ENCODE data around the gene CASD1. TPM values are rescaled to one million over a fixed set of nuclear protein-coding genes. Genes with fewer than 3 reads are reported as not detected.
A peak's percentile ranks its signal among the peaks of the same experiment; 100 is the strongest.

The CASD1 gene
- total RNA-seq: 63.0 and 70.1 TPM in 2 replicates
- 12.3 TPM for polyA plus RNA-seq (2012)

- peak; percentile 79 for DNase-seq (ENCODE audit: low read depth)
Measured at GRCh38 chr7:94509264-94509886, at the start of gene CASD1. Gene CASD1 (plus strand): TSS chr7:94509809. CDS start chr7:94510085, 276 bp downstream.

GRCh38 chr7:94466516-94466915, 43.1 kb upstream of the CASD1 start:
- no peak for DNase-seq (ENCODE audit: low read depth)

- no peak for DNase-seq (ENCODE audit: low read depth)
Measured at GRCh38 chr7:94471604-94472003, 38.0 kb upstream of the CASD1 start.

GRCh38 chr7:94472608-94473007, 37.0 kb upstream of the CASD1 start:
- no peak for DNase-seq (ENCODE audit: low read depth)

- DNase-seq (ENCODE audit: low read depth): no peak
Measured at GRCh38 chr7:94476251-94476840, 33.3 kb upstream of the CASD1 start.

- DNase-seq (ENCODE audit: low read depth): no peak
Measured at GRCh38 chr7:94477878-94478277, 31.7 kb upstream of the CASD1 start.

- DNase-seq (ENCODE audit: low read depth): no peak
Measured at GRCh38 chr7:94478648-94479214, 30.9 kb upstream of the CASD1 start.

- DNase-seq (ENCODE audit: low read depth): no peak
Measured at GRCh38 chr7:94481279-94481678, 28.3 kb upstream of the CASD1 start.

GRCh38 chr7:94482796-94483195, 26.8 kb upstream of the CASD1 start:
- no peak for DNase-seq (ENCODE audit: low read depth)

GRCh38 chr7:94483843-94484242, 25.8 kb upstream of the CASD1 start:
- DNase-seq (ENCODE audit: low read depth): no peak

- no peak for DNase-seq (ENCODE audit: low read depth)
Measured at GRCh38 chr7:94486216-94486615, 23.4 kb upstream of the CASD1 start.

- DNase-seq (ENCODE audit: low read depth): no peak
Measured at GRCh38 chr7:94491410-94491809, 18.2 kb upstream of the CASD1 start.

GRCh38 chr7:94492601-94493000, 17.0 kb upstream of the CASD1 start:
- DNase-seq (ENCODE audit: low read depth): no peak

GRCh38 chr7:94497874-94498670, 11.5 kb upstream of the CASD1 start:
- no peak for DNase-seq (ENCODE audit: low read depth)

- no peak for DNase-seq (ENCODE audit: low read depth)
Measured at GRCh38 chr7:94498918-94499317, 10.7 kb upstream of the CASD1 start.

- no peak for DNase-seq (ENCODE audit: low read depth)
Measured at GRCh38 chr7:94507462-94507861, 2.1 kb upstream of the CASD1 start.

- no peak for DNase-seq (ENCODE audit: low read depth)
Measured at GRCh38 chr7:94507962-94508361, 1.6 kb upstream of the CASD1 start.

GRCh38 chr7:94509887-94510581, 425 bp downstream of the CASD1 start:
- peak; percentile 85 for DNase-seq (ENCODE audit: low read depth)

GRCh38 chr7:94510582-94511496, 1.2 kb downstream of the CASD1 start:
- peak; percentile 92 for DNase-seq (ENCODE audit: low read depth)

- DNase-seq (ENCODE audit: low read depth): peak; percentile 8
Measured at GRCh38 chr7:94511718-94512117, 2.1 kb downstream of the CASD1 start.

Data from myocyte (in vitro differentiated cells).